Lower lobe of right lung (tissue), 2 donors: Measurements from ENCODE around the gene COL18A1. TPM values are rescaled to one million over a fixed set of nuclear protein-coding genes. Genes with fewer than 3 reads are reported as not detected.

Experiments used
- ATAC-seq, 2 donors: fragments of 200-7000 bp; cut with Tn5 transposase; one replicate each; pipeline ENCODE4 v1.9.1; 2020 to 2022; ENCODE audit warnings: mild to moderate bottlenecking in 2 of 2, moderate library complexity in 2 of 2
- DNase-seq: peaks from one replicate; pipeline ENCODE4 v3.0.0-alpha.2; 2020
- H3K27ac ChIP-seq: fragments of 200-600 bp; one replicate; pipeline ENCODE4 v1.8.0; 2022
- H3K27me3 ChIP-seq: fragments of 200-600 bp; one replicate; pipeline ENCODE4 v1.8.0; 2022; ENCODE audit warnings: low read depth
- H3K36me3 ChIP-seq: fragments of 200-600 bp; one replicate; pipeline ENCODE4 v1.8.0; 2022; ENCODE audit warnings: mild to moderate bottlenecking
- H3K4me1 ChIP-seq: fragments of 200-600 bp; one replicate; pipeline ENCODE4 v1.8.0; 2022
- H3K4me3 ChIP-seq: fragments of 200-600 bp; one replicate; pipeline ENCODE4 v1.8.0; 2022; ENCODE audit warnings: mild to moderate bottlenecking
- H3K9me3 ChIP-seq: fragments of 200-600 bp; one replicate; pipeline ENCODE4 v1.8.0; 2022
- CTCF ChIP-seq: fragments of 200-600 bp; IDR thresholded peaks from one replicate; pipeline ENCODE4 v1.8.0; 2022; ENCODE audit warnings: antibody characterized with exemption, mild to moderate bottlenecking
- intact Hi-C: fragments of 100-400 bp; cut with DNase I; formaldehyde crosslinking; loops from one replicate; pipeline ENCODE4 v1.11.0; 2022
- total RNA-seq: library from RNA; stranded (reverse); fragmentation: NEBNext Ultra II Directional; extraction: Animal tissue kit (Norgen Biotek cat#: 25700); gene quantifications from one replicate; pipeline ENCODE4 v1.2.1, GENCODE V29; 2021
- donor health status: DM: no; HTN: yes; CAD: no; lungs with severe emphysema.

The COL18A1 gene
- total RNA-seq, 1 donor from 2014 or later = 45.1 TPM

GRCh38 chr21:45443595-45444181 lies 38.7 kb downstream of the COL18A1 start:
- ATAC-seq = no peak
- Histone ChIP-seq H3K9me3 (no peaks in the 10 kb centered on the region), H3K4me1 (peaks cover 11% of the 10 kb centered on the region), H3K27ac (no peak overlapping the region), H3K27me3 (no peaks in the 10 kb centered on the region), H3K4me3 (no peak overlapping the region), H3K36me3 (no peaks in the 10 kb centered on the region)
- no peak for DNase-seq
- TF ChIP-seq CTCF = no peak
- intact Hi-C loops = no loop called here

GRCh38 chr21:45444385-45444784 lies 39.4 kb downstream of the COL18A1 start:
- no peak for TF ChIP-seq CTCF
- ATAC-seq = no peak
- Histone ChIP-seq H3K4me1 (peaks cover 5% of the 10 kb centered on the region), H3K36me3 (no peaks in the 10 kb centered on the region), H3K27ac (no peak overlapping the region), H3K4me3 (no peak overlapping the region), H3K9me3 (no peaks in the 10 kb centered on the region), H3K27me3 (no peaks in the 10 kb centered on the region)
- intact Hi-C loops = no loop called here
- no peak for DNase-seq

- ATAC-seq = no peak
- no peak overlapping the region for H3K27ac ChIP-seq
- intact Hi-C loops = no loop called here
- H3K4me3 ChIP-seq = no peak overlapping the region
- no peak for TF ChIP-seq CTCF
- H3K4me1 ChIP-seq = no peaks in the 10 kb centered on the region
- DNase-seq = no peak
- H3K36me3 ChIP-seq = no peaks in the 10 kb centered on the region
- no peaks in the 10 kb centered on the region for H3K9me3 ChIP-seq
- no peaks in the 10 kb centered on the region for H3K27me3 ChIP-seq
Measured at GRCh38 chr21:45445369-45445768, 40.4 kb downstream of the COL18A1 start.

GRCh38 chr21:45447821-45448220 lies 42.9 kb downstream of the COL18A1 start:
- intact Hi-C loops = no loop called here
- DNase-seq (no peak), ATAC-seq (no peak)
- TF ChIP-seq CTCF = no peak
- Histone ChIP-seq H3K9me3 (no peaks in the 10 kb centered on the region), H3K4me3 (no peak overlapping the region), H3K4me1 (no peaks in the 10 kb centered on the region), H3K36me3 (no peaks in the 10 kb centered on the region), H3K27me3 (no peaks in the 10 kb centered on the region), H3K27ac (no peak overlapping the region)

- Histone ChIP-seq H3K9me3 (no peaks in the 10 kb centered on the region), H3K27me3 (no peaks in the 10 kb centered on the region), H3K4me1 (no peaks in the 10 kb centered on the region), H3K27ac (no peak overlapping the region), H3K4me3 (no peak overlapping the region), H3K36me3 (no peaks in the 10 kb centered on the region)
- intact Hi-C loops = no loop called here
- no peak for ATAC-seq
- DNase-seq = no peak
- TF ChIP-seq CTCF = no peak
Measured at GRCh38 chr21:45448283-45448809, 43.4 kb downstream of the COL18A1 start.
